ENCODE results near the gene EGLN1. TPM values are rescaled to one million over a fixed set of nuclear protein-coding genes. Genes with fewer than 3 reads are reported as not detected.
A peak's percentile ranks its signal among the peaks of the same experiment; 100 is the strongest.

EGLN1 gene
- total and polyA plus RNA-seq, 10 of the 15 experiments (the other 5 are each of a cell fraction or from before 2014, with no cell fraction given), result 2.4 to 46.6 (median 8.7) TPM

DNA sequence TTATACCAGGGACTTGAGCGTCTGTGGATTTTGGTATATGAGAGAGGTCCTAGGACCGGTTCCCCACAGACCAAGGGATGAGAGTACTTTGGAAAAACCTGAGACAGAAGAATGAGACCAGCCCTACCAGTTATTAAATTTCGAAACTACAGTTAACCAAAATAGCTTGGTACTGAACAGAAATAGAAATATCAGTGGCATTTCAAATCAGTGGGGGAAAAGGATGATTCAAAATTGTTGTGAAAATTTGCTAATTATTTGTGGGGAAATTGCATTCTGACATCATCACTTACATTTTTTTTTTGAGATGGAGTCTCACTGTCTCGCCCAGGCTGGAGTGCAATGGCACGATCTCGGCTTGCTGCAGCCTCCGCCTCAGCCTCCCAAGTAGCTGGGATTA lies 92.6 kb downstream of the EGLN1 start:
- H3K9me3 ChIP-seq (replicated peaks; ENCODE audit: control insufficient read depth, insufficient read depth, low read length), result no peaks in the 10 kb centered on the region
- POLR2A ChIA-PET, result no interaction called here
- H3K4me2 ChIP-seq (ENCODE audit: control insufficient read depth, insufficient read depth), result no peak overlapping the region; the same call in 1 of the 2 replicates
- H3K79me2 ChIP-seq (ENCODE audit: control insufficient read depth, insufficient read depth, low read length), result peaks cover 17% of the 10 kb centered on the region
- H3K4me1 ChIP-seq (ENCODE audit: control insufficient read depth, insufficient read depth, low read length), result peaks cover 8% of the 10 kb centered on the region; the same call in 1 of the 2 replicates
- H3K4me3 ChIP-seq, result no peak overlapping the region
- in situ Hi-C loops (cut with MboI), result no loop called here
- DNase-seq (ENCODE audit: low read depth, low spot score), result no peak
- H2AFZ ChIP-seq (ENCODE audit: control insufficient read depth, low read depth, low read length), result no peak overlapping the region
- H3K27me3 ChIP-seq (replicated peaks in 1 of 2; ENCODE audit: control insufficient read depth in 2 of 2, insufficient read depth in 2 of 2, low read length in 1 of 2), result no peaks in the 10 kb centered on the region
- H4K20me1 ChIP-seq (ENCODE audit: control insufficient read depth, insufficient read depth), result no peaks in the 10 kb centered on the region
- H3K9ac ChIP-seq (ENCODE audit: control insufficient read depth, insufficient read depth, low read length), result no peak overlapping the region
- peak; percentile 37; the same call in 1 of the 2 replicates for TF ChIP-seq CREM (IDR thresholded peaks at IDR 0.05; ENCODE audit: low read depth)
- TF ChIP-seq IKZF2 (IDR thresholded peaks at IDR 0.05), result 0 out of 4 replicates have a peak, but pooled peaks of 1 of the 2 experiments have one; percentile 18
- TF ChIP-seq SKIL (IDR thresholded peaks at IDR 0.05; ENCODE audit: low read depth, poor library complexity, severe bottlenecking), result peak; percentile 23
- peak; percentile 88 for TF ChIP-seq MEF2A (IDR thresholded peaks at IDR 0.05; ENCODE audit: insufficient read depth, low read depth, low read length)
- peak; percentile 43; the same call in 1 of the 2 replicates for TF ChIP-seq MTA2 (IDR thresholded peaks at IDR 0.05; ENCODE audit: low read depth)
- peak; percentile 73 for TF ChIP-seq RUNX3 (IDR thresholded peaks at IDR 0.05; ENCODE audit: low read length)
- peak; percentile 36 for TF ChIP-seq MEF2B (IDR thresholded peaks at IDR 0.05; ENCODE audit: partially characterized antibody, poor library complexity, severe bottlenecking)
- TF ChIP-seq IRF4 (IDR thresholded peaks at IDR 0.05; ENCODE audit: low read depth, low read length), result no peak
- TF ChIP-seq JUNB (IDR thresholded peaks at IDR 0.05), result peak; percentile 84
- TF ChIP-seq, protein P1, sequence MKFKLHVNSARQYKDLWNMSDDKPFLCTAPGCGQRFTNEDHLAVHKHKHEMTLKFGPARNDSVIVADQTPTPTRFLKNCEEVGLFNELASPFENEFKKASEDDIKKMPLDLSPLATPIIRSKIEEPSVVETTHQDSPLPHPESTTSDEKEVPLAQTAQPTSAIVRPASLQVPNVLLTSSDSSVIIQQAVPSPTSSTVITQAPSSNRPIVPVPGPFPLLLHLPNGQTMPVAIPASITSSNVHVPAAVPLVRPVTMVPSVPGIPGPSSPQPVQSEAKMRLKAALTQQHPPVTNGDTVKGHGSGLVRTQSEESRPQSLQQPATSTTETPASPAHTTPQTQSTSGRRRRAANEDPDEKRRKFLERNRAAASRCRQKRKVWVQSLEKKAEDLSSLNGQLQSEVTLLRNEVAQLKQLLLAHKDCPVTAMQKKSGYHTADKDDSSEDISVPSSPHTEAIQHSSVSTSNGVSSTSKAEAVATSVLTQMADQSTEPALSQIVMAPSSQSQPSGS (IDR thresholded peaks at IDR 0.05; ENCODE audit: low read length), result peak; percentile 76
- peak; percentile 57; the same call in 1 of the 2 replicates for TF ChIP-seq FOXM1 (IDR thresholded peaks at IDR 0.05; ENCODE audit: low read depth, low read length)
- peak; percentile 69; the same call in 1 of the 2 replicates for TF ChIP-seq NFIC (IDR thresholded peaks at IDR 0.05; ENCODE audit: low read depth, low read length)
- no peak for TF ChIP-seq PAX8 (IDR thresholded peaks at IDR 0.05)
- TF ChIP-seq PML (IDR thresholded peaks at IDR 0.05; ENCODE audit: low read length), result 0 out of 2 replicates have a peak, but pooled peaks have one; percentile 38
- no peak for TF ChIP-seq STAT3 (IDR thresholded peaks at IDR 0.05; ENCODE audit: low read depth, low read length)
- TF ChIP-seq ETV6 (conservative IDR thresholded peaks at IDR 0.05 in 1 of 2, IDR thresholded peaks at IDR 0.05 in 1 of 2; ENCODE audit: borderline replicate concordance in 1 of 2, low read depth in 1 of 2), result no peak
- peak; percentile 42; the same call in 1 of the 2 replicates for TF ChIP-seq CREB1 (IDR thresholded peaks at IDR 0.05; ENCODE audit: low read depth)
- no peak overlapping the region for H3K27ac ChIP-seq (ENCODE audit: control insufficient read depth, insufficient read depth)
- intact Hi-C loops (cut with micrococcal nuclease; ENCODE audit: unreplicated experiment), result no loop called here
- SMC1A ChIA-PET (ENCODE audit: uncharacterized antibody, unreplicated experiment), result interaction anchor here (2.1 kb wide), 1 partner anchor 8 kb away, joined by 5 read pairs; no protein-coding TSS in a partner anchor
- BruUV-seq (replicated peaks), result no TSS peak
- WGBS (ENCODE audit: insufficient coverage, insufficient replicate concordance, low lambda C conversion rate, missing lambda C conversion rate), result under 1% methylated on average over 7 of the region's 7 CpGs
- CTCF ChIA-PET, result interaction anchor here (0.6 kb wide), 1 partner anchor 180 kb away, joined by 3 read pairs; no protein-coding TSS in a partner anchor
- RAD21 ChIA-PET (ENCODE audit: unreplicated experiment), result no interaction called here
- no peaks in the 10 kb centered on the region for H3K36me3 ChIP-seq (ENCODE audit: control insufficient read depth in 2 of 2, insufficient read depth in 2 of 2, low read length in 1 of 2)
- no peak for FAIRE-seq
- peak; percentile 62 for ATAC-seq

All from GM12878 (cell line).